CD8-positive, alpha-beta memory T cell (primary cell): Measurements from ENCODE around the gene MOV10L1. TPM values are rescaled to one million over a fixed set of nuclear protein-coding genes. Genes with fewer than 3 reads are reported as not detected.

Experiments used
- CTCF ChIA-PET: fragments of 350-600 bp; sonication (Branson Sonifier 250); formaldehyde crosslinking; loops from one replicate; lab custom pipeline; 2021; ENCODE audit warnings: antibody characterized with exemption; lab: Charles Lee
- POLR2A ChIA-PET: fragments of 350-600 bp; sonication (Branson Sonifier 250); formaldehyde crosslinking; loops from one replicate; lab custom pipeline; 2021; ENCODE audit warnings: antibody characterized with exemption; lab: Charles Lee
- DNase-seq, 5 donors: peaks; one replicate each; pipeline versions ENCODE4 v3.0.0 to v3.0.0-alpha.2; 2020 to 2022; ENCODE audit warnings: mixed read lengths in 1 of 5
- H3K27ac ChIP-seq: one replicate; pipeline ENCODE4 v1.7.0; 2013; ENCODE audit warnings: low read depth, mild to moderate bottlenecking, low read length, moderate library complexity
- H3K27me3 ChIP-seq: 2 replicates; pipeline ENCODE4 v1.7.0; 2013; ENCODE audit warnings: low read length, mild to moderate bottlenecking; ENCODE audit not compliant: insufficient read depth, poor library complexity, severe bottlenecking
- H3K36me3 ChIP-seq: 2 replicates; pipeline ENCODE4 v1.7.0; 2013; ENCODE audit warnings: mild to moderate bottlenecking, low read length, moderate library complexity; ENCODE audit not compliant: insufficient read depth
- H3K4me1 ChIP-seq: 2 replicates; pipeline ENCODE4 v1.7.0; 2013; ENCODE audit warnings: mild to moderate bottlenecking, low read length, moderate library complexity; ENCODE audit not compliant: insufficient read depth
- H3K4me3 ChIP-seq: 2 replicates; pipeline ENCODE4 v1.7.0; 2013; ENCODE audit warnings: mild to moderate bottlenecking, low read length
- H3K9me3 ChIP-seq: 2 replicates; pipeline ENCODE4 v1.7.0; 2013; ENCODE audit warnings: mild to moderate bottlenecking, low read length
- H3K27ac Mint-ChIP-seq, 8 donors: one replicate each; pipeline ENCODE4 v1.8.0; 2020 to 2021; ENCODE audit warnings: mixed read lengths in 8 of 8, mild to moderate bottlenecking in 6 of 8, inconsistent platforms in 3 of 8, moderate library complexity in 3 of 8
- H3K27me3 Mint-ChIP-seq, 2 donors: one replicate each; pipeline ENCODE4 v1.8.0; 2020 to 2021; ENCODE audit warnings: mixed read lengths in 2 of 2, mild to moderate bottlenecking in 1 of 2, moderate library complexity in 1 of 2
- H3K36me3 Mint-ChIP-seq, 3 donors: one replicate each; pipeline ENCODE4 v1.8.0; 2020 to 2021; ENCODE audit warnings: mixed read lengths in 3 of 3, inconsistent platforms in 1 of 3, mild to moderate bottlenecking in 1 of 3
- H3K4me1 Mint-ChIP-seq, 3 donors: one replicate each; pipeline ENCODE4 v1.8.0; 2020 to 2021; ENCODE audit warnings: mixed read lengths in 3 of 3, inconsistent platforms in 1 of 3, mild to moderate bottlenecking in 1 of 3
- H3K4me3 Mint-ChIP-seq, 7 donors: one replicate each; pipeline ENCODE4 v1.8.0; 2020 to 2021; ENCODE audit warnings: mixed read lengths in 7 of 7, mild to moderate bottlenecking in 6 of 7, moderate library complexity in 4 of 7, inconsistent platforms in 2 of 7
- H3K9me3 Mint-ChIP-seq, 5 donors: one replicate each; pipeline ENCODE4 v1.8.0; 2020 to 2022; ENCODE audit warnings: mixed read lengths in 5 of 5, mild to moderate bottlenecking in 3 of 5, moderate library complexity in 2 of 5, inconsistent platforms in 1 of 5
- polyA plus RNA-seq: library from polyadenylated mRNA; unstranded; fragments of 300-500 nt; fragmentation: Illumina TruSeq; gene quantifications from one replicate; pipeline ENCODE4 v1.2.3, GENCODE V29; 2021
- total RNA-seq, 2 experiments: library from RNA; stranded (reverse); gene quantifications; one replicate each; pipeline ENCODE4 v1.2.3, GENCODE V29; 2021

Gene MOV10L1
- total and polyA plus RNA-seq, 3 experiments from 2014 or later: not detected

DNA sequence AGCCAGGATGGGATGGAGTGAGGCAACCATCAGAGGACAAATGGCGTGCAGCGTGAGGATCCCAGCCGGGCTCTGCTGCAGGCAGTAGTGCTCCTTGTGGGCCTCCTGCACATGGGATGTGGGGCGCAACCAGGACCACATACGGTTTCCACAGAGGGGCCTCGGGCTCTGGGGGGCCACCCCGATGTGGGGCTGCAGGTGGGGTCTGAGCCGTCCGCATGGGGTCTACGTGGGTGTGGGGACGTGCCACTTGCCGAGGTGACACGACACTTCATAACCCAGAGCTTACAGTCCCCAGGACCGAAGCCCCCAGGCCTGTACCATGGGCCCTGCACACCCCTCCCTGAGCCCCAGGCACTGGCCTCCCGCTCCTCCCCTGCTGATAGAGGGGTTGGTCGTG lies 42.5 kb upstream of the MOV10L1 start:
- no peaks in the 10 kb centered on the region for H3K36me3 ChIP-seq
- Mint-ChIP-seq H3K27ac (no peak overlapping the region), H3K4me3 (no peak overlapping the region), H3K27me3 (peaks cover 6 to 37% of the 10 kb centered on the region in 2 donors), H3K36me3 (no peaks in the 10 kb centered on the region), H3K4me1 (peaks cover 5 to 14% (median 13%) of the 10 kb centered on the region in 3 donors), H3K9me3 (peaks cover 0 to 5% (median 0%) of the 10 kb centered on the region in 5 donors)
- POLR2A ChIA-PET: no interaction called here
- H3K27me3 ChIP-seq: no peaks in the 10 kb centered on the region
- H3K4me1 ChIP-seq: no peaks in the 10 kb centered on the region
- CTCF ChIA-PET: no interaction called here
- peak in 1 of 5 donors; percentile 2 for DNase-seq
- no peak overlapping the region for H3K4me3 ChIP-seq
- no peaks in the 10 kb centered on the region for H3K9me3 ChIP-seq
- H3K27ac ChIP-seq: no peak overlapping the region

GRCh38 chr22:50048061-50048765 lies 41.6 kb upstream of the MOV10L1 start:
- Mint-ChIP-seq H3K36me3 (no peaks in the 10 kb centered on the region), H3K27ac (no peak overlapping the region), H3K4me1 (peaks cover 5 to 14% (median 13%) of the 10 kb centered on the region in 3 donors), H3K27me3 (peaks cover 6 to 32% of the 10 kb centered on the region in 2 donors), H3K9me3 (peaks cover 0 to 7% (median 0%) of the 10 kb centered on the region in 5 donors), H3K4me3 (no peak overlapping the region)
- H3K27me3 ChIP-seq: no peaks in the 10 kb centered on the region
- ChIA-PET CTCF (no interaction called here), POLR2A (no interaction called here)
- DNase-seq: no peak
- no peak overlapping the region for H3K27ac ChIP-seq
- no peaks in the 10 kb centered on the region for H3K4me1 ChIP-seq
- H3K4me3 ChIP-seq: no peak overlapping the region
- H3K36me3 ChIP-seq: no peaks in the 10 kb centered on the region
- H3K9me3 ChIP-seq: no peaks in the 10 kb centered on the region

DNA sequence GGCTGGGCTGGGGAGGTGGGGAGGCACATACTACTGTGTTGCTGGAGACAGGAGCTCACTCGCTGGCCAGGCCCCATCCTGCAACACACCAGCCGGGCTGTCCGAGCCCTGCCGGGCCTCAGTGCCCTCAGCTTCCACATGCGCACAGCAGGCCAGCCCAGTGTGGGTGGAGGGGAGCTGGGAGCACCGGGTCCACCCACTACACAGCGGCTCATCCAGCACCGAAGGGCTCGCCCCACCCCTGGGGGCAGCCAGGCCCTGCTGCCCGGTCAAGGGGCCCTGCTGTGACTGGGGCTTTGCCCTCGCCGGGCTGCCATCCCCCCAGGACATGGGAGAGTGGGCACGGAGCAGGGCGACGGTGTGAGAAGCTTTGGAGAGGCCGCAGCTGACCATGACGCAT lies 41.0 kb upstream of the MOV10L1 start:
- Histone ChIP-seq H3K36me3 (no peaks in the 10 kb centered on the region), H3K27me3 (no peaks in the 10 kb centered on the region), H3K27ac (no peak overlapping the region), H3K4me3 (no peak overlapping the region), H3K4me1 (no peaks in the 10 kb centered on the region), H3K9me3 (no peaks in the 10 kb centered on the region)
- Mint-ChIP-seq H3K9me3 (peaks cover 2 to 7% (median 3%) of the 10 kb centered on the region in 5 donors), H3K4me3 (no peak overlapping the region), H3K27me3 (peaks cover 4 to 32% of the 10 kb centered on the region in 2 donors), H3K4me1 (peaks cover 5 to 9% (median 7%) of the 10 kb centered on the region in 3 donors), H3K36me3 (peaks cover 0 to 2% (median 0%) of the 10 kb centered on the region in 3 donors), H3K27ac (no peak overlapping the region)
- CTCF ChIA-PET: no interaction called here
- POLR2A ChIA-PET: no interaction called here
- peak in 1 of 5 donors; percentile 15 for DNase-seq

DNA sequence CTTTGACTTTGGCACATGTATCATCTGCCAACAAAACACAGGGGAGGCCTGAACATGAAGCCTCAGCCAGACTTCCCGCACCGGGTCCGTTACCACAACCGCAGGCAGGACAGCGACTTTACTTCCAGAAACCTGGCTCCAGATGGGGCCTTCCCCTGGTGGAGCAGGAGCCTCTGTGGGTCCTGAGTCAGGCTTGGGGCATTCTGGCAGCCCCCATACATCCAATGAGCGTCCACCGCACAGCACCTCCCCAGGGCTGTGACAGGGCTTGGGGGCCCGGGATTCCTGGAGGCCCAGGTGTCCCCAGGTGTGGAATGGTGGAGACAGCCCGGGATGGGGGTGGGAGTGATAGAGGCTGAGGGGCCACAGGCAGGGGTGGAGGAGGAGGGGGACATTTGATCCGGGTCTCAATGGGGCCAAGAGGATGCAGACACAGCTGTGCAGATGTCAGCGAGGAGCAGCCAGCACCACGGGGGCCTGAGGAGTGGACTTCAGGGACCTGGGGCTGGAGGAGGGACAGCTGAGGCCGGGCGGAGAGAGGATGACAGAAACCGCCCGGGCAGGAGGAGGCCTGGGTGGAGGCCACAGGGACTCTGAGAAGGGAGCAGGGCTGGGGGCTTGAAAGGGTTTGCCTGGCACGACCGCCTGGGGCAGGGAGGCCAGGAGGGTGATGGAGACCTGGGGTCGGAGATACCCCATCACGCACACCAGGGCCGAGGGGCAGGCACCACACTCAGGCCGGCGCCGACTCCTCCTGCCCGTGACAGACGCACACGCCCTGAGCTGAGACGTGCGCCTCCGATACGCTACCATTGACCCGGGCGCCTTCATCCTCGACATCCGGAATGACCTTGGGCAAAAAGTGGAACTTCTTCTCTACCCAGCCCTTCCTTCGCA lies 40.3 kb upstream of the MOV10L1 start:
- POLR2A ChIA-PET: no interaction called here
- Mint-ChIP-seq H3K4me1 (peaks cover 3 to 4% (median 4%) of the 10 kb centered on the region in 3 donors), H3K4me3 (no peak overlapping the region)

DNA sequence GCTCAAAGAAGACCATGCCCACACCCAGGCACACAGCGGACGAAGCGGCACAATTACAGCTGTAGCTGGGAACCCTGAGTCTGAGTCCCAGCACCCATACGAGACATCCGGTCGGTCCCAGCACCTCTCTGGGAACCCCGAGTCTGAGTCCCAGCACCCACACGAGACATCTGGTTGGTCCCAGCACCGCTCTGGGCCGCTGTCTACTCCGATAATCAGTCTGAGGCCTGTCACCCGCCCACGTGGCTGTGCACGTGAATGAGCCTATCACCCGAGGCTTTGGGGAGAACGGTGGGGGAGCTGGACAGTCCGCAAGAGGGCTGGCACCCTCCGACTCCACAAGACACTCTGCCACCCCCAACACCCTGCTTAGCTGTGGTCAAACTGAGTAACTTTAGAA lies 37.9 kb upstream of the MOV10L1 start:
- Mint-ChIP-seq H3K36me3 (peaks cover 0 to 3% (median 0%) of the 10 kb centered on the region in 3 donors), H3K4me3 (no peak overlapping the region)

More for the DNA sequence above, 40.3 kb upstream of the MOV10L1 start:
- H3K4me1 ChIP-seq: no peaks in the 10 kb centered on the region
- H3K36me3 Mint-ChIP-seq: peaks cover 0 to 3% (median 0%) of the 10 kb centered on the region in 3 donors
- no peak overlapping the region for H3K27ac ChIP-seq
- H3K27me3 Mint-ChIP-seq: peaks cover 4 to 37% of the 10 kb centered on the region in 2 donors
- CTCF ChIA-PET: interaction anchor here (0.8 kb wide), 1 partner anchor 36 kb away, joined by 3 read pairs; no protein-coding TSS in a partner anchor
- H3K9me3 ChIP-seq: no peaks in the 10 kb centered on the region
- H3K27me3 ChIP-seq: no peaks in the 10 kb centered on the region
- no peaks in the 10 kb centered on the region for H3K36me3 ChIP-seq
- no peak overlapping the region for H3K4me3 ChIP-seq
- H3K27ac Mint-ChIP-seq: no peak overlapping the region
- H3K9me3 Mint-ChIP-seq: peaks cover 2 to 8% (median 5%) of the 10 kb centered on the region in 5 donors
- peak in 1 of 5 donors; percentile 13 for DNase-seq

GRCh38 chr22:50053861-50054260 lies 35.9 kb upstream of the MOV10L1 start:
- H3K4me3 Mint-ChIP-seq: no peak overlapping the region
- POLR2A ChIA-PET: no interaction called here
- peaks cover 14 to 57% of the 10 kb centered on the region in 2 donors for H3K27me3 Mint-ChIP-seq
- peaks cover 0 to 3% (median 0%) of the 10 kb centered on the region in 3 donors for H3K36me3 Mint-ChIP-seq
- peak in 1 of 5 donors; percentile 24 for DNase-seq
- H3K9me3 Mint-ChIP-seq: peaks cover 2 to 8% (median 5%) of the 10 kb centered on the region in 5 donors
- peaks cover 0 to 4% (median 0%) of the 10 kb centered on the region in 3 donors for H3K4me1 Mint-ChIP-seq
- H3K4me3 ChIP-seq: no peak overlapping the region
- no peak overlapping the region for H3K27ac Mint-ChIP-seq
- H3K27ac ChIP-seq: no peak overlapping the region
- CTCF ChIA-PET: no interaction called here
- no peaks in the 10 kb centered on the region for H3K36me3 ChIP-seq
- H3K4me1 ChIP-seq: no peaks in the 10 kb centered on the region
- peaks cover 4% of the 10 kb centered on the region for H3K27me3 ChIP-seq
- H3K9me3 ChIP-seq: no peaks in the 10 kb centered on the region

More for the DNA sequence above, 37.9 kb upstream of the MOV10L1 start:
- ChIA-PET POLR2A (no interaction called here), CTCF (no interaction called here)
- H3K27ac ChIP-seq: no peak overlapping the region
- H3K4me3 ChIP-seq: no peak overlapping the region
- Mint-ChIP-seq H3K27me3 (peaks cover 12 to 59% of the 10 kb centered on the region in 2 donors), H3K9me3 (peaks cover 2 to 8% (median 5%) of the 10 kb centered on the region in 5 donors), H3K4me1 (no peaks in the 10 kb centered on the region), H3K27ac (no peak overlapping the region)
- no peaks in the 10 kb centered on the region for H3K27me3 ChIP-seq
- no peaks in the 10 kb centered on the region for H3K4me1 ChIP-seq
- no peaks in the 10 kb centered on the region for H3K36me3 ChIP-seq
- H3K9me3 ChIP-seq: no peaks in the 10 kb centered on the region
- peak in 1 of 5 donors; percentile 28 for DNase-seq

- H3K4me3 ChIP-seq: no peak overlapping the region
- H3K27ac ChIP-seq: no peak overlapping the region
- H3K36me3 ChIP-seq: no peaks in the 10 kb centered on the region
- no peaks in the 10 kb centered on the region for H3K9me3 ChIP-seq
- H3K27me3 ChIP-seq: peaks cover 4% of the 10 kb centered on the region
- peaks cover 0 to 12% (median 0%) of the 10 kb centered on the region in 3 donors for H3K4me1 Mint-ChIP-seq
- no peaks in the 10 kb centered on the region for H3K4me1 ChIP-seq
- H3K4me3 Mint-ChIP-seq: no peak overlapping the region
- ChIA-PET POLR2A (no interaction called here), CTCF (interaction anchor here (0.7 to 1.2 kb wide), 2 partner anchors 26 to 320 kb away, joined by 3 read pairs; no protein-coding TSS in a partner anchor)
- peaks cover 15 to 59% of the 10 kb centered on the region in 2 donors for H3K27me3 Mint-ChIP-seq
- no peak overlapping the region for H3K27ac Mint-ChIP-seq
- peaks cover 0 to 3% (median 0%) of the 10 kb centered on the region in 3 donors for H3K36me3 Mint-ChIP-seq
- peaks cover 2 to 8% (median 5%) of the 10 kb centered on the region in 5 donors for H3K9me3 Mint-ChIP-seq
- DNase-seq: no peak
Observed at GRCh38 chr22:50056214-50056972, 33.4 kb upstream of the MOV10L1 start.
